Mesenchymal stem cell (in vitro differentiated cells and primary cell): ENCODE measurements around the gene HOXC5. TPM values are rescaled to one million over a fixed set of nuclear protein-coding genes. Genes with fewer than 3 reads are reported as not detected.
"Not testable (repeated sequence)": the region's sequence is repeated elsewhere in the genome, so short reads cannot be mapped to it uniquely, and the experiment has no call there.

ENCODE experiments used
- DNase-seq: peaks from one replicate; pipeline ENCODE4 v3.0.0-alpha.2; 2013
- H2AFZ ChIP-seq: one replicate; pipeline ENCODE4 v1.6.1; 2013; ENCODE audit warnings: low read depth, mild to moderate bottlenecking, control low read depth, inconsistent platforms, low read length, moderate library complexity
- H2AK5ac ChIP-seq: 2 replicates; pipeline ENCODE4 v1.6.1; 2013; ENCODE audit warnings: low read length, moderate library complexity, mild to moderate bottlenecking, inconsistent platforms; ENCODE audit not compliant: severe bottlenecking
- H2BK120ac ChIP-seq: one replicate; pipeline ENCODE4 v1.6.1; 2013; ENCODE audit warnings: low read depth, mild to moderate bottlenecking, inconsistent platforms, low read length, moderate library complexity
- H2BK12ac ChIP-seq, 2 experiments: one replicate each; pipeline ENCODE4 v1.6.1; 2013; ENCODE audit warnings: inconsistent platforms in 2 of 2, low read length in 2 of 2, mild to moderate bottlenecking in 2 of 2, moderate library complexity in 2 of 2, control low read depth in 1 of 2
- H2BK15ac ChIP-seq: one replicate; pipeline ENCODE4 v1.6.1; 2013; ENCODE audit warnings: mild to moderate bottlenecking, low read depth, inconsistent platforms; ENCODE audit not compliant: poor library complexity, severe bottlenecking
- H2BK5ac ChIP-seq: 2 replicates; pipeline ENCODE4 v1.6.1; 2013; ENCODE audit warnings: low read depth, mild to moderate bottlenecking, low read length, control low read depth, inconsistent platforms; ENCODE audit not compliant: poor library complexity, severe bottlenecking
- H3K14ac ChIP-seq, 2 experiments: one replicate each; pipeline ENCODE4 v1.6.1; 2013; ENCODE audit warnings: inconsistent platforms in 2 of 2, low read length in 2 of 2, control low read depth in 1 of 2, mild to moderate bottlenecking in 1 of 2, moderate library complexity in 1 of 2
- H3K18ac ChIP-seq, 2 experiments: one replicate each; pipeline ENCODE4 v1.6.1; 2013; ENCODE audit warnings: inconsistent platforms in 2 of 2, low read length in 2 of 2, control low read depth in 1 of 2, low read depth in 1 of 2, mild to moderate bottlenecking in 1 of 2
- H3K23ac ChIP-seq, 2 experiments: one replicate each; pipeline ENCODE4 v1.6.1; 2013; ENCODE audit warnings: inconsistent platforms in 2 of 2, low read length in 2 of 2, mild to moderate bottlenecking in 2 of 2, moderate library complexity in 2 of 2, control low read depth in 1 of 2
- H3K27ac ChIP-seq: 2 replicates; pipeline ENCODE4 v1.5.1; 2013; ENCODE audit warnings: mild to moderate bottlenecking, moderate library complexity, low read length, control low read depth, inconsistent platforms; ENCODE audit not compliant: poor library complexity, severe bottlenecking
- H3K27me3 ChIP-seq, 2 experiments: 2 replicates each; pipeline versions ENCODE4 v1.6.1 to v1.7.0; 2013; ENCODE audit warnings: low read length in 2 of 2, mild to moderate bottlenecking in 2 of 2, moderate library complexity in 2 of 2, control low read depth in 1 of 2, inconsistent platforms in 1 of 2; ENCODE audit not compliant: control insufficient read depth in 1 of 2, insufficient read depth in 1 of 2
- H3K36me3 ChIP-seq, 2 experiments: 2 replicates each; pipeline versions ENCODE4 v1.6.1 to v1.7.0; 2013; ENCODE audit warnings: low read length in 2 of 2, control low read depth in 1 of 2, inconsistent platforms in 1 of 2, low read depth in 1 of 2, mild to moderate bottlenecking in 1 of 2; ENCODE audit not compliant: insufficient read depth in 2 of 2, control insufficient read depth in 1 of 2
- H3K4ac ChIP-seq, 2 experiments: one replicate each; pipeline ENCODE4 v1.6.1; 2013; ENCODE audit warnings: inconsistent platforms in 2 of 2, low read length in 2 of 2, mild to moderate bottlenecking in 2 of 2, moderate library complexity in 2 of 2, control low read depth in 1 of 2, low read depth in 1 of 2
- H3K4me1 ChIP-seq: 2 replicates; pipeline ENCODE4 v1.6.1; 2013; ENCODE audit warnings: low read depth, low read length, control low read depth; ENCODE audit not compliant: control insufficient read depth, insufficient read depth
- H3K4me2 ChIP-seq: 2 replicates; pipeline ENCODE4 v1.6.1; 2013; ENCODE audit warnings: low read length, mild to moderate bottlenecking, inconsistent platforms; ENCODE audit not compliant: poor library complexity, severe bottlenecking
- H3K4me3 ChIP-seq, 2 experiments: 2 replicates each; pipeline versions ENCODE4 v1.5.1 to v1.7.0; 2013; ENCODE audit warnings: low read length in 2 of 2, mild to moderate bottlenecking in 2 of 2, control low read depth in 1 of 2, low read depth in 1 of 2; ENCODE audit not compliant: insufficient read depth in 1 of 2
- H3K79me1 ChIP-seq: replicated peaks from 2 replicates; pipeline ENCODE4 v1.6.1; 2013; ENCODE audit warnings: mild to moderate bottlenecking, control low read depth, low read length, inconsistent platforms; ENCODE audit not compliant: poor library complexity, severe bottlenecking
- H3K9ac ChIP-seq: 2 replicates; pipeline ENCODE4 v1.7.0; 2013; ENCODE audit warnings: mild to moderate bottlenecking, low read length, moderate library complexity
- H3K9me3 ChIP-seq: 2 replicates; pipeline ENCODE4 v1.7.0; 2013; ENCODE audit warnings: mild to moderate bottlenecking, low read length; ENCODE audit not compliant: control insufficient read depth
- H4K8ac ChIP-seq: one replicate; pipeline ENCODE4 v1.6.1; 2013; ENCODE audit warnings: inconsistent platforms, mild to moderate bottlenecking, low read length, moderate library complexity
- H4K91ac ChIP-seq: one replicate; pipeline ENCODE4 v1.6.1; 2013; ENCODE audit warnings: mild to moderate bottlenecking, low read length, inconsistent platforms
- WGBS: methylation state at CpG from one replicate; pipeline ENCODE4 v1.1.7; 2013; ENCODE audit warnings: mixed read lengths; 5-methylcytosine and 5-hydroxymethylcytosine counted together
- small RNA-seq: library from polyadenylated mRNA; stranded (forward); fragments of <200 nt; extraction: miRNeasy Mini kit (QIAGEN cat#:217004); gene quantifications from one replicate; pipeline ENCODE3, GENCODE V24; 2013; ENCODE audit warnings: low read depth

HOXC5 gene

GRCh38 chr12:54081581-54082396, 48.9 kb downstream of the HOXC5 start:
- H3K27me3 ChIP-seq, result peaks cover 4 to 14% of the 10 kb centered on the region in 2 experiments
- not testable (repeated sequence) for H3K4ac ChIP-seq, H3K18ac ChIP-seq, H3K4me1 ChIP-seq, H3K9me3 ChIP-seq, H2BK12ac ChIP-seq, H3K14ac ChIP-seq, H2BK120ac ChIP-seq, H4K91ac ChIP-seq, H3K23ac ChIP-seq, H4K8ac ChIP-seq, H3K79me1 ChIP-seq, H2AFZ ChIP-seq, H2AK5ac ChIP-seq, H3K36me3 ChIP-seq, H2BK15ac ChIP-seq, H2BK5ac ChIP-seq
- H3K9ac ChIP-seq, result peak overlapping the region; percentile 86
- peak overlapping the region; percentile 68 for H3K27ac ChIP-seq
- peak overlapping the region in 1 of 2 experiments; percentile 67 for H3K4me3 ChIP-seq
- peak overlapping the region; percentile 65 for H3K4me2 ChIP-seq
- WGBS, result 1% methylated on average over 28 of the region's 35 CpGs
- peak; percentile 22 for DNase-seq

- no peak overlapping the region for H2AK5ac ChIP-seq
- peaks cover 4 to 14% of the 10 kb centered on the region in 2 experiments for H3K27me3 ChIP-seq
- no peak overlapping the region for H2AFZ ChIP-seq
- 4% methylated on average over 10 of the region's 36 CpGs for WGBS
- peak overlapping the region in 1 of 2 experiments; percentile 67 for H3K4me3 ChIP-seq
- no peak overlapping the region for H3K18ac ChIP-seq
- H3K36me3 ChIP-seq, result no peaks in the 10 kb centered on the region
- H3K4ac ChIP-seq, result no peak overlapping the region
- no peak overlapping the region for H2BK15ac ChIP-seq
- H4K91ac ChIP-seq, result no peak overlapping the region
- no peak overlapping the region for H2BK12ac ChIP-seq
- no peaks in the 10 kb centered on the region for H3K9me3 ChIP-seq
- peak overlapping the region; percentile 68 for H3K27ac ChIP-seq
- no peak overlapping the region for H3K14ac ChIP-seq
- no peak overlapping the region for H3K23ac ChIP-seq
- H2BK120ac ChIP-seq, result no peak overlapping the region
- H4K8ac ChIP-seq, result no peak overlapping the region
- peaks cover 2% of the 10 kb centered on the region for H3K79me1 ChIP-seq
- peaks cover 2% of the 10 kb centered on the region for H3K4me1 ChIP-seq
- peak overlapping the region; percentile 68 for H3K4me2 ChIP-seq
- peak overlapping the region; percentile 86 for H3K9ac ChIP-seq
- H2BK5ac ChIP-seq, result no peak overlapping the region
- DNase-seq, result no peak
Measured at GRCh38 chr12:54082397-54082892, 49.6 kb downstream of the HOXC5 start.

Small RNAs within 50 kb of the gene (small RNA-seq; reads per million reads assigned to genes)
- gene HOXC5 (not detected), gene MIR196A2 (67.3 reads per million, percentile 91 among the genes with 10 or more reads in this experiment), gene MIR615 (592 reads per million, percentile 96 among the genes with 10 or more reads in this experiment)
